ENCODE measurements around the gene CNTLN.
"Not testable (repeated sequence)": the region's sequence is repeated elsewhere in the genome, so short reads cannot be mapped to it uniquely, and the experiment has no call there.

The CNTLN gene

GRCh38 chr9:17436854-17437253 lies 302.0 kb downstream of the CNTLN start:
- Mint-ChIP-seq H3K27me3 (no peaks in the 10 kb centered on the region), H3K4me1 (no peaks in the 10 kb centered on the region), H3K27ac (no peak overlapping the region), H3K4me3 (no peak overlapping the region), H3K36me3 (no peaks in the 10 kb centered on the region), H3K9me3 (peaks cover 12% of the 10 kb centered on the region)
- no peak for DNase-seq (ENCODE audit: low spot score in 2 of 2)
- no peak for ATAC-seq (ENCODE audit: low read depth)

GRCh38 chr9:17437813-17438212 lies 303.0 kb downstream of the CNTLN start:
- Mint-ChIP-seq H3K27ac (no peak overlapping the region), H3K27me3 (no peaks in the 10 kb centered on the region), H3K9me3 (peaks cover 12% of the 10 kb centered on the region), H3K36me3 (no peaks in the 10 kb centered on the region), H3K4me3 (no peak overlapping the region), H3K4me1 (no peaks in the 10 kb centered on the region)
- no peak for DNase-seq (ENCODE audit: low spot score in 2 of 2)
- ATAC-seq (ENCODE audit: low read depth) = no peak

DNA sequence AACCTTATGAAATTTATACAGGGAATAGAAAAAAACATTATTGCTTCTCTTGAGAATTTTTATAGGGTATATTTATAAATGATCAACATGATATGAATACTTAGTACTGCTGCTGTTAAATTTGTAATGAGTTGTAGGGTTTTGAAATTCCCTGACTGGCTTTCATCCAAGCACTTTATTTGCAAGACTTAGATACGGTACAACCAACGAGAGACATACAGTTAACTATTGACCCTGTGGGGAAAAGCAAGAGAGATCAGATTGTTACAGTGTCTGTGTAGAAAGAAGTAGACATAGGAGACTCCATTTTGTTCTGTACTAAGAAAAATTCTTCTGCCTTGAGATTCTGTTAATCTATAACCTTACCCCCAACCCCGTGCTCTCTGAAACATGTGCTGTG lies 310.3 kb downstream of the CNTLN start:
- not testable (repeated sequence) for H3K4me3 Mint-ChIP-seq; H3K4me1 Mint-ChIP-seq; H3K36me3 Mint-ChIP-seq; DNase-seq (ENCODE audit: low spot score in 2 of 2); ATAC-seq (ENCODE audit: low read depth); H3K9me3 Mint-ChIP-seq; H3K27ac Mint-ChIP-seq; H3K27me3 Mint-ChIP-seq

DNA sequence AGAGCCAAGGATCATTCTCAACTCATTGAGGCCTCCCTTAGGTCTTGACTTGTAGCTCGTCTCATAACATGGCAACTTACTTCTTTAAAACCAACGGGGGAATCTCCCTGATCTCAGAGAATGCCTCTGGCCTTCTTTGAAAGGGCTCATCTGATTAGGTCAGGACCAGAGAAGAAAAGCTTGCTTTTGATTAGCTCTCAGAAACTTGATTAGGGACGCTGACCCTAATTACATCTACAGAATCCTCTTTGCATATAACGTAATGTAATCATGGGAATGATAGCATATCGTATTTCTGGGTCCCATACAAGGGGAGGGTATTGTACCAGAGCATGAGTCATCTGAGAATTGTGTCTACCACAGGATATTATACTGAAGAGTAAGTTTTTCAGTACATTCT lies 318.9 kb downstream of the CNTLN start:
- Mint-ChIP-seq H3K27me3 (no peaks in the 10 kb centered on the region), H3K36me3 (no peaks in the 10 kb centered on the region), H3K27ac (no peak overlapping the region), H3K9me3 (no peaks in the 10 kb centered on the region), H3K4me3 (no peak overlapping the region), H3K4me1 (no peaks in the 10 kb centered on the region)
- ATAC-seq (ENCODE audit: low read depth) (no peak), DNase-seq (ENCODE audit: low spot score in 2 of 2) (no peak)

GRCh38 chr9:17462869-17463464 lies 328.1 kb downstream of the CNTLN start:
- no peak overlapping the region for H3K27ac Mint-ChIP-seq
- H3K9me3 Mint-ChIP-seq = no peaks in the 10 kb centered on the region
- H3K27me3 Mint-ChIP-seq = no peaks in the 10 kb centered on the region
- no peak for ATAC-seq (ENCODE audit: low read depth)
- no peak for DNase-seq (ENCODE audit: low spot score in 2 of 2)
- H3K4me1 Mint-ChIP-seq = no peaks in the 10 kb centered on the region
- H3K36me3 Mint-ChIP-seq = no peaks in the 10 kb centered on the region
- no peak overlapping the region for H3K4me3 Mint-ChIP-seq

DNA sequence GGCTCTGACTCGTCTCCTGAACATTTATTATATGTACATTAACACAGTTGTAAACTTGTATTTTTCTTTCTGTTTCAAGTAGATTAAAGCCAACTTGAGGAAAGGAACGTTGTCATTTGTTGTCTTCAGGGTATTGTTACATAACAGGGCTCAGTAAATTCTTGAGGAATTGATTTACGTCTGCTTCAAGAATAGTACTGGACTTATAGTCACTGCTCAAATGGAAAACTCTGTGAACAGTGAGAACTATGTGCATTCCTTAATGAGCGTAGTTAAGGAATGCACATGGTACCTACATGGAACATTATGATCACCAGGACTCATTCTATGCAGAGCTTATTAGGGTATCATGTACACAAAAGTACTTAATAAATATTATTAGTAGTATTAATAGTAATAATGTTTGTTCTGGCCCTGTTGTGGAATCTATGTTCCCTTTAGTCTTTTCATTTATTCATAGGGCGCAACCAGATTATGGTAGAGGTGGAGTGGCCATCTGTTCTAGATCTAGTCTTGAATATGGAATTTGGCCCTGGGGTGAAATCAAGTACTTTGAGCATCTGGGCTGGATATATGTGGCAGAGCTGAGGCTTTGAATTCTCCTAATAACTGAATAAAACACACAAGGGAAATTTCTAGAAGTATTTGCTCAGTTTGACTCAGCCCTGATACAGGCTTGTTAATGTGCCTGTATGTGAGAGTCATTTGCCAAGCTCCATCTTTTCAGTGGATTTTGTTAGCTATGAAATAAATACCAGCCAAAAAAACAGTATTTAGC lies 335.4 kb downstream of the CNTLN start:
- Mint-ChIP-seq H3K27ac (no peak overlapping the region), H3K36me3 (no peaks in the 10 kb centered on the region), H3K4me1 (no peaks in the 10 kb centered on the region), H3K9me3 (no peaks in the 10 kb centered on the region), H3K4me3 (no peak overlapping the region), H3K27me3 (no peaks in the 10 kb centered on the region)
- DNase-seq (ENCODE audit: low spot score in 2 of 2) (no peak), ATAC-seq (ENCODE audit: low read depth) (no peak)

DNA sequence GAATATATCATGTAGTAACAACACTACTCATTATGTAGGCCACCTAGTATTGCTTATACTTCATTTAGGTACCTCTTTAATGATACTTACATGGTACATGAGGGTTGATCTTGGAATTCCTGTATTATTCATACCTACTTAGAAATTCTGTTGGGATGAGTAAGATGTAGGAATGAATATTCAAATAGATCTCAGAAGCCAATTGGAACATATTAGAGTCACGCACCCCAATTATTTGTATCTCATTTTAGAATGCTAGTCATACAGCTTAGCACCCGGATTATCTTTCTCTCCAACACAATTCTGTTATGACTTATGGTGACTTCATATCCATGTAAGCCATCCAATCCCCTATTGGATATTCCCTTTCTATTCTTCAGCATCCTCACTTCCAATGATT lies 337.3 kb downstream of the CNTLN start:
- H3K4me1 Mint-ChIP-seq = no peaks in the 10 kb centered on the region
- ATAC-seq (ENCODE audit: low read depth) = no peak
- no peak overlapping the region for H3K4me3 Mint-ChIP-seq
- DNase-seq (ENCODE audit: low spot score in 2 of 2) = no peak
- no peak overlapping the region for H3K27ac Mint-ChIP-seq
- no peaks in the 10 kb centered on the region for H3K9me3 Mint-ChIP-seq
- no peaks in the 10 kb centered on the region for H3K27me3 Mint-ChIP-seq
- no peaks in the 10 kb centered on the region for H3K36me3 Mint-ChIP-seq

GRCh38 chr9:17476401-17476800 lies 341.6 kb downstream of the CNTLN start:
- Mint-ChIP-seq H3K27ac (no peak overlapping the region), H3K9me3 (no peaks in the 10 kb centered on the region), H3K4me3 (no peak overlapping the region), H3K36me3 (no peaks in the 10 kb centered on the region), H3K27me3 (no peaks in the 10 kb centered on the region), H3K4me1 (no peaks in the 10 kb centered on the region)
- no peak for ATAC-seq (ENCODE audit: low read depth)
- no peak for DNase-seq (ENCODE audit: low spot score in 2 of 2)

DNA sequence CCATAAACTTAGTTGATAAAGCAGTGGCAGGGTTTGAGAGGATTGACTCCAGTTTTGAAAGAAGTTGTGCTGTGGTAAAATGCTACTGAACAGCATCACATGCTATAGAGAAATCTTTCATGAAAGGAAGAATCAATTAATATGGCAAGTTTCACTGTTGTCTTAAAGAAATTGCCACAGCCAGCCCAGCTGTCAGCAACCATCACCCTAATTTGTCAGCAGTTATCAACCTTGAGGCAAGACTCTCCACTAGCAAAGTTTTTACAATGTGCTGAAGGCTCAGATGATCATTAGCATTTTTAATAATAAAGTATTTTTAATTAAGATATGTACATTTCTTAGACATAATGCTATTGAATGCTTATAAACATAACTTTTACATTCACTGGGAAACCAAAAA lies 343.0 kb downstream of the CNTLN start:
- ATAC-seq (ENCODE audit: low read depth) = no peak
- DNase-seq (ENCODE audit: low spot score in 2 of 2) = no peak
- Mint-ChIP-seq H3K36me3 (no peaks in the 10 kb centered on the region), H3K4me1 (no peaks in the 10 kb centered on the region), H3K9me3 (no peaks in the 10 kb centered on the region), H3K27ac (no peak overlapping the region), H3K4me3 (no peak overlapping the region), H3K27me3 (no peaks in the 10 kb centered on the region)

DNA sequence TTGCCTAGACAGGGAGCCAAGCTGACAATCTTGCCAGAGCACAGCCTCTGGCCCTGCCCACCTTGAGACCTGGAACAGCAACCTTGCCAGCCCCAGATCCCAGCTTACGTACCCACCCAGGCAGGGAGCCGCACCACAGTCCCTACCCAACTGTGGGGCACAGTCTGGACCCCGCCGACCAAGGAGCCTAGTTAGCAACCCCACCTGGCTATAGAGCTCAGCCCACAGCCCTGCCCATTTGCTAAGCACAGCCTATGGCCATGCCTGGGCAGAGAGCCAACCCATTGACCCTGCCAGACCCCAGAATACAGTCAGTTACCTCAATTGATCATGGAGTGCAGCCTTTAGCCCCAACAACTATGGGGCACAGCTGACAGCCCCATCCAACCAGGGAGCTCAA lies 346.1 kb downstream of the CNTLN start:
- H3K4me3 Mint-ChIP-seq = no peak overlapping the region
- H3K27me3 Mint-ChIP-seq = no peaks in the 10 kb centered on the region
- ATAC-seq (ENCODE audit: low read depth) (no peak), DNase-seq (ENCODE audit: low spot score in 2 of 2) (no peak)
- no peaks in the 10 kb centered on the region for H3K4me1 Mint-ChIP-seq
- H3K9me3 Mint-ChIP-seq = no peaks in the 10 kb centered on the region
- H3K36me3 Mint-ChIP-seq = no peaks in the 10 kb centered on the region
- no peak overlapping the region for H3K27ac Mint-ChIP-seq

GRCh38 chr9:17481565-17481964 lies 346.7 kb downstream of the CNTLN start:
- Mint-ChIP-seq H3K9me3 (no peaks in the 10 kb centered on the region), H3K4me3 (no peak overlapping the region), H3K4me1 (no peaks in the 10 kb centered on the region), H3K27me3 (no peaks in the 10 kb centered on the region), H3K27ac (no peak overlapping the region), H3K36me3 (no peaks in the 10 kb centered on the region)
- no peak for DNase-seq (ENCODE audit: low spot score in 2 of 2)
- ATAC-seq (ENCODE audit: low read depth) = no peak

DNA sequence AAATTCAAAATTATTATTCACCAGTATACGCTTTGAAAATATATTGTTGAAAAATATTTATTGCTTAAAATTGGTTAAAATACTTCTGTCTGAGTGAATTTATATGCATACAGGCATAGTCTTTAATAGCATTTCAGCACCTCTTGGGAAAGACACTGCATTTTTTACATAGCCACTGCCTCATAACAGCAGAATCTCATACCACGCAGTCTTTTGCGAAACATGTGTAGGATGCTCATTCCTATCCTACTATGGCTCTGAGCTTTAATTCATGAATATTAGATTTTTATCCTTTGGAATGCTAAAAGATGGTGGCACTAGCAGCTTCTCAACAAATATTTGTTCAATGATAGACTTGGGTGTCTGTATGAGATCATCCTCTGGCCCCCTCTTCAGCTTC lies 350.1 kb downstream of the CNTLN start:
- DNase-seq (ENCODE audit: low spot score in 2 of 2) = no peak
- ATAC-seq (ENCODE audit: low read depth) = no peak
- Mint-ChIP-seq H3K4me3 (no peak overlapping the region), H3K36me3 (no peaks in the 10 kb centered on the region), H3K27ac (no peak overlapping the region), H3K4me1 (no peaks in the 10 kb centered on the region), H3K9me3 (no peaks in the 10 kb centered on the region), H3K27me3 (no peaks in the 10 kb centered on the region)

- H3K27me3 Mint-ChIP-seq = no peaks in the 10 kb centered on the region
- ATAC-seq (ENCODE audit: low read depth) (no peak), DNase-seq (ENCODE audit: low spot score in 2 of 2) (no peak)
- no peak overlapping the region for H3K27ac Mint-ChIP-seq
- no peaks in the 10 kb centered on the region for H3K36me3 Mint-ChIP-seq
- H3K9me3 Mint-ChIP-seq = no peaks in the 10 kb centered on the region
- H3K4me3 Mint-ChIP-seq = no peak overlapping the region
- no peaks in the 10 kb centered on the region for H3K4me1 Mint-ChIP-seq
Observed at GRCh38 chr9:17486396-17486795, 351.6 kb downstream of the CNTLN start.

DNA sequence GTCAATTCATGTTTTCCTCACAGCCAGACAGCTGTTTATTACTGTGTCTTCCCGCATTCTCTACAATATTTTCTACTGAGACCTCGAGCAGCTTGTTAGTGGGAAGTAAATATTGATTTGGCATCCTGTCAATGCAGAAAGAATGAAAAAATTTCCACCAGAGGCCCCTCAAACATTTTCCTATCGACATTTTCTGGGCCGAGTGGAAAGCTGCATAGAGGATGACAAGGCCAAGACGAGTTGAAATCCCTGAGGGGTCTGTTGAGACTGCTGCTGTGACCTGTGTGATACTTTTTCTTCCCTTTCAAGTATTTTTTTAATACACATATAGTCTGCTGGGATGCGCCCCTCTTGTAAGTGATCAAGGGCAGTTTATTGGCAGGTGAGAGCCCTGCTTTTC lies 352.6 kb downstream of the CNTLN start:
- H3K36me3 Mint-ChIP-seq = no peaks in the 10 kb centered on the region
- no peaks in the 10 kb centered on the region for H3K27me3 Mint-ChIP-seq
- no peaks in the 10 kb centered on the region for H3K4me1 Mint-ChIP-seq
- H3K27ac Mint-ChIP-seq = no peak overlapping the region
- H3K9me3 Mint-ChIP-seq = no peaks in the 10 kb centered on the region
- DNase-seq (ENCODE audit: low spot score in 2 of 2) = no peak
- no peak for ATAC-seq (ENCODE audit: low read depth)
- no peak overlapping the region for H3K4me3 Mint-ChIP-seq

DNA sequence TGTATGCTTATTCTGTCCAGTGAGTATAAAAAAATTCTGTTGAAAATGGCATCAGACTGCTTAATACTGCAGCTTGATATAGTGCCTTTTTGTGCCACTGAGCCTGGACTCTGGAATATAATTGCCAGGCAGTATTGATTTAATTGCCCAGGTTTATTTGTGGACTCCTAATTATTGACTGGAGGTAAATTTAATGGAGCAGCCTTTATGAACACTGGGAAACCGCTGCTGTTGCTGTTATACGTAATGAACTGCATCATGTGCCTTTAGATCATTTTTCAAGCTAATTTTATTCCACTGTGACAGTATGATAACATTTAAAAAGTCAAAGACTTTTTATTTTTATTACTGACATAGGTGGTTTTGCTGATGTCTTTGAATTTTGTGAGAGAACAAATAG lies 353.8 kb downstream of the CNTLN start:
- no peak for ATAC-seq (ENCODE audit: low read depth)
- no peaks in the 10 kb centered on the region for H3K4me1 Mint-ChIP-seq
- H3K27ac Mint-ChIP-seq = no peak overlapping the region
- H3K9me3 Mint-ChIP-seq = no peaks in the 10 kb centered on the region
- H3K36me3 Mint-ChIP-seq = no peaks in the 10 kb centered on the region
- no peak for DNase-seq (ENCODE audit: low spot score in 2 of 2)
- H3K4me3 Mint-ChIP-seq = no peak overlapping the region
- no peaks in the 10 kb centered on the region for H3K27me3 Mint-ChIP-seq

Measured in memory B cell (primary cell).